ENCODE measurements around the gene CNMD. TPM values are rescaled to one million over a fixed set of nuclear protein-coding genes. Genes with fewer than 3 reads are reported as not detected.

Gene CNMD
- total RNA-seq, 1 donor from 2014 or later, result 1.1 TPM

GRCh38 chr13:52746141-52746540 is 6.5 kb upstream of the CNMD start:
- Mint-ChIP-seq H3K4me3 (ENCODE audit: low read depth) (no peak overlapping the region), H3K36me3 (ENCODE audit: insufficient read depth) (no peaks in the 10 kb centered on the region), H3K9me3 (ENCODE audit: low read depth) (no peaks in the 10 kb centered on the region), H3K4me1 (ENCODE audit: low read depth) (no peaks in the 10 kb centered on the region), H3K27ac (no peak overlapping the region), H3K27me3 (peaks cover 25% of the 10 kb centered on the region)
- no peak for DNase-seq (ENCODE audit: low spot score, unreplicated experiment)
- TF ChIP-seq CTCF (IDR thresholded peaks at IDR 0.05; ENCODE audit: unreplicated experiment), result no peak

DNA sequence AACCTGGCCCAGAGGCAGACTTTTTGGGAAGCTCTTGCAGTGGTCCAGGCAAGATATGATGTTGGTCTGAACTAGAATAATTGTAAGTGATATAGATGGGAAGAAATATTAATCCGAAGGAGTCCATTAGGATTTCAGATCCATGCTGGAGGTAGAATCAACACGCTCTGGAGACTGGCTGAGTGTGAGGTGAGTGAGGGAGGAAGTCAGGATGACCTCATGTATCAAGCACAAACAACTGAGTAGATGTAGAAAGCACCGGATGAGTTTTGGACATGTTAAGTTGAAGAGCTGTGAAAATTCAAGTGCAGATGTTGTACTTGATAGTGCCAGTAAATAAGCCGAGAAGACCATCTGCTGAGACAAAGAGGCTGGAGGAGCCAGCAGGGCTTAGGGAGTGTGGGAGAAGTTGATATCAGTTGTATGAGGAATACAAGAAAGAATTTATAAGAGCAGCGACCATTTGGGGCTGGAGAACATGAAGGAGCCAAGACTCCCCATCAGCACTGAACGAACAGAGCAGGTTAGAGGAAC is 5.3 kb upstream of the CNMD start:
- H3K27me3 Mint-ChIP-seq, result peaks cover 37% of the 10 kb centered on the region

DNA sequence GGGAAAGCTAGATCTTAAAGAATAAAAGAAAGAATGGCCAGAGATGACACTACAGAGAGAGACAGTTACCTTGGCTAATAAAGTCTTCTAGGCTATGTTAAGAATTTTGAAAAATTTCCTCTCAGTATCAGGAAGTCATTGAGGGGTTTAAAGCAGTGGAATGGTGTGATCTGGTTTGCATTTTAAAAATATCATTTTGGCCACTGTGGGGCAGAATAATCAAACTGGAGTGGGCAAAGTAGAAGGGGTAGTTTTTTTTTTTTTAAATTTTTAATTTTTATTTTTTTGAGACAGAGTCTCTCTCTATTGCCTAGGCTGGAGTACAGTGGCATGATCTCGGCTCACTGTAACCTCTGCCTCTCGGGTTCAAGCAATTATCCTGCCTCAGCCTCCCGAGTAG is 4.4 kb upstream of the CNMD start:
- Mint-ChIP-seq H3K9me3 (ENCODE audit: low read depth) (no peaks in the 10 kb centered on the region), H3K27ac (no peak overlapping the region), H3K27me3 (peaks cover 45% of the 10 kb centered on the region), H3K4me3 (ENCODE audit: low read depth) (no peak overlapping the region), H3K4me1 (ENCODE audit: low read depth) (peaks cover 2% of the 10 kb centered on the region), H3K36me3 (ENCODE audit: insufficient read depth) (no peaks in the 10 kb centered on the region)
- DNase-seq (ENCODE audit: low spot score, unreplicated experiment), result no peak
- peak; percentile 11 for TF ChIP-seq CTCF (IDR thresholded peaks at IDR 0.05; ENCODE audit: unreplicated experiment)

More for the DNA sequence above, 5.3 kb upstream of the CNMD start:
- no peak for TF ChIP-seq CTCF (IDR thresholded peaks at IDR 0.05; ENCODE audit: unreplicated experiment)
- no peak overlapping the region for H3K27ac Mint-ChIP-seq
- DNase-seq (ENCODE audit: low spot score, unreplicated experiment), result no peak
- H3K36me3 Mint-ChIP-seq (ENCODE audit: insufficient read depth), result no peaks in the 10 kb centered on the region
- no peak overlapping the region for H3K4me3 Mint-ChIP-seq (ENCODE audit: low read depth)
- no peaks in the 10 kb centered on the region for H3K4me1 Mint-ChIP-seq (ENCODE audit: low read depth)
- no peaks in the 10 kb centered on the region for H3K9me3 Mint-ChIP-seq (ENCODE audit: low read depth)

DNA sequence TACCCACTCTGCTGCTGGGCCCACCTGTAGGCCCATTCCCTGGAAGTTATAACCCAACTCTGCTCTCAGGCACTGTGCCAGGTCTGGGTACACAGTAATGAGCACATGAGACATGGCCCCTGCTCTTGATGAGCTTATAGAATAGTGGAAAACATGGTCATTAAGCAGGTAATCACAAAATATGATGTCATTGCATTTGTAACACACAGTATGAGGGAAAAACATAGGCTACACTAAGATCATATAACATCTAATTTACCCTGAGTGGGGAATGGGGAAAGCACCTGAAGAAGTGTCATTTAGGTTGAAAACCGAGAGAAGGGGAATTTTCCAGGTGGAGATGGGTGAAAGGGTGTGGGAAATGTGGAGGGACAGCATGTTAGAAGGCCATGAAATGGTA is 3.9 kb upstream of the CNMD start:
- H3K9me3 Mint-ChIP-seq (ENCODE audit: low read depth), result no peaks in the 10 kb centered on the region

GRCh38 chr13:52738719-52739467 is 727 bp downstream of the CNMD start:
- Mint-ChIP-seq H3K4me3 (ENCODE audit: low read depth) (peak overlapping the region; percentile 72), H3K4me1 (ENCODE audit: low read depth) (peaks cover 6% of the 10 kb centered on the region)
- peak; percentile 63 for DNase-seq (ENCODE audit: low spot score, unreplicated experiment)

More for the DNA sequence above, 3.9 kb upstream of the CNMD start:
- Mint-ChIP-seq H3K4me3 (ENCODE audit: low read depth) (no peak overlapping the region), H3K27me3 (peaks cover 46% of the 10 kb centered on the region), H3K4me1 (ENCODE audit: low read depth) (peaks cover 2% of the 10 kb centered on the region), H3K36me3 (ENCODE audit: insufficient read depth) (no peaks in the 10 kb centered on the region), H3K27ac (no peak overlapping the region)
- DNase-seq (ENCODE audit: low spot score, unreplicated experiment), result no peak
- TF ChIP-seq CTCF (IDR thresholded peaks at IDR 0.05; ENCODE audit: unreplicated experiment), result no peak

More at GRCh38 chr13:52738719-52739467, 727 bp downstream of the CNMD start:
- Mint-ChIP-seq H3K9me3 (ENCODE audit: low read depth) (no peaks in the 10 kb centered on the region), H3K27me3 (peaks cover 49% of the 10 kb centered on the region), H3K27ac (no peak overlapping the region), H3K36me3 (ENCODE audit: insufficient read depth) (no peaks in the 10 kb centered on the region)
- peak; percentile 79 for TF ChIP-seq CTCF (IDR thresholded peaks at IDR 0.05; ENCODE audit: unreplicated experiment)

Data from progenitor cell of endocrine pancreas (in vitro differentiated cells).